NK-92 (cell line): Measurements from ENCODE around the gene IFRD2.

ENCODE experiments used
- DNase-seq: peaks from one replicate; lab custom pipeline; 2025; ENCODE audit not compliant: unreplicated experiment; lab: John Stamatoyannopoulos, UW

The IFRD2 gene

GRCh38 chr3:50302095-50303012 lies 10.1 kb upstream of the IFRD2 start:
- DNase-seq: no peak

DNA sequence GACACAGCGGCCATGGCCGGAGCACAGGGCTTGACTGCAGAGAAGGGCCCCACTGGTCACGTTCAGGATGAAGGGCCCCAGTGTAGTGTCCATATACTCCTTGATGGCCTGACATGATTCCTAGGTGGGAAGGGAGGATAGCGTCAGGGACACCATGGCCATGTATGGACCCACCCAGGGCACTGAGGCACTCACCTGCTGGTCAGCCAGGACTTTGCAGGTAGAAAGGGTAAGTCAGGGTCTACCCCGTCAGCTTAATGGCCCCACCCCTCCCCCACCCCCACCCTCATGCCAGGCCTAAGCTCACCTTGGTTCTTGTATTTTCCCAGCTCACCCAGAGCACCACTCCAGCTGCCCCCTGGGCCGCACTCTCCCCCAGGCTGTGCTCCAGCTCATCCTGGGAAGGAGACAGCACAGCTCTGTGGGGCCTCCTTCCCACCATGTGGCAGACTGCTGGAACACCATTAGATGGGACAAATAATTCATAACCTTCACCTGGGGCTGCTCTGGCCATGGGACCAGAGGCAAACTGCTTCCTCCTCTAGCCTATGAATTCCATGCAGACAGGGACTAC lies 8.5 kb upstream of the IFRD2 start:
- DNase-seq: no peak

GRCh38 chr3:50299929-50300680 lies 7.9 kb upstream of the IFRD2 start:
- no peak for DNase-seq

GRCh38 chr3:50299638-50299928 lies 7.4 kb upstream of the IFRD2 start:
- DNase-seq: no peak

- DNase-seq: peak; percentile 95
These were observed 6.8 kb upstream of the IFRD2 start, which contains the start of the genes HYAL3 and NAA80 for GRCh38 chr3:50298836-50299637. Gene HYAL3 (minus strand): TSS chr3:50299405. CDS start chr3:50295602, 3,803 bp downstream. Gene NAA80 (minus strand): TSS chr3:50299405. CDS start chr3:50297463, 1,942 bp downstream.

GRCh38 chr3:50297896-50298725 lies 5.9 kb upstream of the IFRD2 start:
- DNase-seq: no peak

- no peak for DNase-seq
These were observed 5.2 kb upstream of the IFRD2 start for GRCh38 chr3:50297384-50297775.

- DNase-seq: no peak
These were observed 4.6 kb upstream of the IFRD2 start for GRCh38 chr3:50296721-50297383.

DNA sequence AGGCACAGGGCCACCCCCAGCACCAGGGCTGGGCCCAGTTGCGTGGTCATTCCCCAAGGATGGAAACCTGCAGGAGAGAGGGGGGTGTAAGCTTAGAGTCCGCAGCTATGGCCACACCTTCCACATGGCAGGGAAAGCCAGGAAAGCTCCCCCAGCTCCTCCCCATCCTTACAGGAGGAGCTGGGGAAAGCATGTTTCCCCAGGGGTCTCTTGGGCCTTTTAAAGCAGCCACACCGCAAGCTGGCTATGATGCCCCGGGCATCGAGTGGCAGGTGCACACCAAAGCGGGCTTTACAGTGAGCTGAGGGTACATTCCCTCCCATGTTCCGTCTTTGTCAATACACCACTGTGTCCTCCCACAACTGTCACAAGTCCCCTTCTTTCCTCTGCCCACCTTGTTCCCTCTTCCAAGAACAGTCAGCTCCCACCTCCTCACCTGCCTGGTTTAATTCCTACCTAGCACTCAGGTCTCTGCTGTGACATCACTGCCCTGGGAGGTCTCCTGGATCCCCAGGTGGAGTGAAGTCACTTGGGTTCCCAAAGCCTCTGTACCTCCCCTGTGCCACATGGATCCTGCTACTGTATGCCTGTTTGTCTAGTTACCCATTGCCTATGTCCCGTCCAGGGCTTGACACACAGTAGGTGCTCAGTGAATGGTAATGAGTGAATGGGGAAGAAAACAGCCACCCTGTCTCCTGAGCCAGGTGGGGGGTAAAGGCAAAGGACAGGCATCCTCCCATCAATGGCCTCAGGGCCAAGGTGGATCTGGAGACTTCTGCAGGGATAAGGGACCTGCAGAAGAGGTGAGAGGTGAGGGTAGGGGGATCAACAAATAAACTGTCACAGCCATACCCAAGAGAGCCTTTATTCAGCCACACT lies 3.6 kb upstream of the IFRD2 start:
- DNase-seq: no peak

DNA sequence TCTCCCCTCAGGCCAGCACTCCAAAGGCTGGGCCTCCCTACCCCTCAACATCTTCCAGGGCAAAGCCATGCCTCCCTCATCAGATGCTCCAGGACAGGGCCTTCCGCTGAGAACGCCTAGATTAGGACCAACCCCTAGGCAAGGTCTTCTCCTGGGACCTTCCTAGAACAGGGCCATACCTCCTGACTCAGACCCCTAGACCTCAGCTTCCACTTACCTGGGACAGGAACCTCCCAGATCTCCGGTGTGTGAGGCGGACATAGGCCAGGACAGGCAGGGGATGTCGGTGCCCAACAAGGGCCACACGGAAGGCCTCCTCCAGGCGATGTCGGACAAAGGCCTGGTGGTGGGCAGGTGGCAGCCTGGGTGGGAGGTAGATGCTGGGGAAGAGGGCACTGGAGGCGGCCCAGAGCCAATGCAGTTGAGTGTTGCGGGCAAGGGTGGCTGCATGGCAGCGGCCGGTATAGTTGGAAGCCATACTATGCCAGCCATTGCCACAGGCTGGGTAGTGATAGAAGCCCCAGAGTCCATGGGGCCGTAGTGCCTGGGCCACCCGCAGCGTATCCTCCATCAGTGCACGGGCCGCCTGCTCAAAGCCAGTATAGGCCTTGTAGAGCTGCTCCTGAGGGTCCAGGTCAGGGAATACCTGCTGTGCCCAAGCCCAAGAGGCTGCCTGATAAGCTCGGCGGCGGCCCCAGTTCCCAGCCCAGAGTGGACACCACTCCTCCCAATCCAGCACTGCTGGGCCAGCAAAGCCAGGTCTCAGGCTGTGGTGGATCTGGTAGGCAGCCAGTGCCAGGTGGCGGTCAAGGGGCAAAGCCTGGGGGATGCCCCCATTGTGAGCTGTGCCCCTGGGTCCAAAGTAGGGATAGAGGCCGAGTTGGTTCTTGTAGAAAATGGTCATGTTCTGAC lies 2.5 kb upstream of the IFRD2 start:
- no peak for DNase-seq

GRCh38 chr3:50294089-50294488 lies 1.9 kb upstream of the IFRD2 start:
- DNase-seq: no peak

- no peak for DNase-seq
These were observed 1.0 kb upstream of the IFRD2 start for GRCh38 chr3:50293079-50293801.

GRCh38 chr3:50290161-50290641 lies 2.0 kb downstream of the IFRD2 start:
- DNase-seq: no peak

DNA sequence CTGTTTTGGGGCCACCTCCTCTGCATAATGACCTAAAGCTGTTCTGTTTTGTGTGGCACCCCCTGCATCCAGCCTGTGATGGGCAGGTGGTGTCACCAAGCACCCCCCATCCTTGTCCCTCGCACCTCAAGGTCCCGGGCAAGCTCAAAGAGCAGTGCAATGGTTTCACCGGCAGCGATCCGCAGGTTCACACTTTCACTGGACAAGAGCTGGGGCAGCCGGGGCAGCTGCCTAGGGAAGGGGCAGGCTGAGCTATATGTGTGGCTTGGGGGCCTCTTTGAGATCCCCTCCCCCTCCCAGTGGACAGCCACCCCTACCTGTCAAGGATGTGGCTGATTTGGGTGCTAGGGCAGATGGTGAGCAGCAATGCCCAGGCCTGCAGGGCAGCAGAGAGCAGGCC lies 3.1 kb downstream of the IFRD2 start:
- no peak for DNase-seq

DNA sequence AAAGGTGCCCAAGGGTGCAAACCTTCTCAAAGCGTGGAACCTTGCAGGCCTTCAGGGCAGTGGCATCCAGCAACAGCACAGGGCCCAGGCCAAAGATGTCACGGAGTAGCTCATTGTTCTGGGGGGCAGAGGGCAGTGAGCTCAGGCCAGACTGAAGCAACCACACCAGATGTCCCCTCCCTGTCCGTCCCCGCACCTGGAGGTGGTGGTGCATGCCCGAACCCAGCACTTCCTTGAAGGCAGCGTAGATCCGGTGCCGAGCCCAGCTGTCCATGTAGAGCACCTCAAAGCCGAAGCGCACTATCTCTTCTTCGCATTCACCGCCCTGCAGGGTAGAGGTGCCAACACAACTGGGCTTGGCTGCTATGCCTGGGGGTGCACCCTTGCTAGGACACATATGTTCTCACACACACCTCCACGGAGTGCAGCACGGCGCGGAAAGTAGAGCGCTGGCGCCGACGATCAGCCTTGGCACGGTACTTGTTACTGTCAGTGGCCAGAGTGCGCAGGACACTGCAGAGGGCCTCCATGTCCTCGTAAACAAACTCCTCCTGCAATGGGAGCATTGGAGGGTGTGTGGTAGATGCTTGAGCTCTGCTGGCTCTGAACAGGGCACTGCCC lies 3.7 kb downstream of the IFRD2 start:
- no peak for DNase-seq

DNA sequence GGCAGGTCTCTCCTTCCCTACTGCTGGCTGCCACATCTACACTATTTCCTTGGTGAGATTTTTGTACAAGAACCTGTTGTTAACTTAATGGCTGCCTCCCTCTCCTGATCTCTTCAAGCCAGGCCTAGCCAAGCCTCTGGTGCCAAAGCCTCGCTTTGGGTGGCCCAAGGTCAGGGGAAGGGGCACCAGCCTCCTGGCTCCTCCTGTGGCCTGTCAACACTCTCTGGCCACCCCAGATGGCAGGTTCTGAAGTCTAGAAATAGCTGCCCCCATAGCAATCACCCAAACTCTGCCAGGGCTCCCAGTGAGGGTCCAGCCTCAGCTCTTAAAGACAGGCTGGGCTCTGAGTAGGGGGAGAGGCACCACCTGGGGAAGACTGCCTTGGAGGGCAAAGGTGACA lies 5.0 kb downstream of the IFRD2 start:
- DNase-seq: no peak
